B cell (primary cell): ENCODE measurements around the gene TEX264.

Experiments
- CTCF ChIP-seq: fragments of 200-600 bp; IDR thresholded peaks from one replicate; pipeline ENCODE4 v1.8.0; 2022; ENCODE audit warnings: antibody characterized with exemption, mild to moderate bottlenecking
- EZH2 ChIP-seq: IDR thresholded peaks from 2 replicates; pipeline ENCODE4 v1.6.1; 2012; ENCODE audit warnings: borderline replicate concordance, low read depth, mild to moderate bottlenecking, moderate library complexity, low read length; ENCODE audit not compliant: insufficient read depth, poor library complexity, severe bottlenecking

- no peak for TF ChIP-seq CTCF
- no peak for TF ChIP-seq EZH2
Measured at GRCh38 chr3:51700403-51700802, 29.4 kb downstream of the TEX264 start.
